Left lung (tissue), 10 donors: ENCODE measurements around the gene EFNA5. TPM values are rescaled to one million over a fixed set of nuclear protein-coding genes. Genes with fewer than 3 reads are reported as not detected.
A peak's percentile ranks its signal among the peaks of the same experiment; 100 is the strongest.

Experiments
- ATAC-seq: fragments of 200-7000 bp; cut with Tn5 transposase; one replicate; pipeline ENCODE4 v1.9.1; 2020; ENCODE audit warnings: moderate library complexity
- DNase-seq, 4 donors: peaks; one replicate each; pipeline ENCODE4 v3.0.0-alpha.2; 2013 to 2020
- H3K27ac ChIP-seq, 2 donors: fragments of 200-600 bp; sonication (generic) in 1 of 2; one replicate each; pipeline versions ENCODE4 v1.5.0 to v1.8.0; 2020 to 2021
- H3K27me3 ChIP-seq, 2 donors: fragments of 200-600 bp; sonication (generic) in 1 of 2; one replicate each; pipeline versions ENCODE4 v1.5.0 to v1.8.0; 2020 to 2021
- H3K36me3 ChIP-seq, 2 donors: fragments of 200-600 bp; sonication (generic) in 1 of 2; one replicate each; pipeline versions ENCODE4 v1.5.0 to v1.8.0; 2020 to 2021
- H3K4me1 ChIP-seq, 2 donors: fragments of 200-600 bp; one replicate each; pipeline ENCODE4 v1.8.0; 2021
- H3K4me3 ChIP-seq, 2 donors: fragments of 200-600 bp; sonication (generic) in 1 of 2; one replicate each; pipeline versions ENCODE4 v1.5.0 to v1.8.0; 2020 to 2021; ENCODE audit warnings: mild to moderate bottlenecking in 1 of 2
- H3K9me3 ChIP-seq, 2 donors: fragments of 200-600 bp; sonication (generic) in 1 of 2; one replicate each; pipeline versions ENCODE4 v1.5.0 to v1.8.0; 2020 to 2021
- CTCF ChIP-seq, 2 donors: fragments of 200-600 bp; sonication (generic) in 1 of 2; IDR thresholded peaks; one replicate each; pipeline versions ENCODE4 v1.5.0 to v1.8.0; 2021; ENCODE audit warnings: antibody characterized with exemption in 2 of 2
- intact Hi-C, 2 donors: fragments of 100-400 bp; cut with DNase I; formaldehyde crosslinking; loops; one replicate each; pipeline versions ENCODE4 v1.11.2 to v1.14.2; 2022
- polyA plus RNA-seq, 6 donors: library from polyadenylated mRNA; unstranded; fragments of 120-200 nt; gene quantifications; one replicate each; pipeline ENCODE4 v1.2.1, GENCODE V29; 2013; ENCODE audit not compliant: insufficient read length in 6 of 6
- total RNA-seq, 2 donors: library from RNA; stranded (reverse); fragmentation: NEBNext Ultra II Directional; extraction: Animal tissue kit (Norgen Biotek cat#: 25700); gene quantifications; one replicate each; pipeline ENCODE4 v1.2.1, GENCODE V29; 2021
- donor health status: DM: no; HTN: yes; CAD: no.
- donor health status: DM: no; HTN: no; CAD: no.

EFNA5 gene
- total and polyA plus RNA-seq, 8 donors = 8.8 to 28.3 (median 22.8) TPM

- Histone ChIP-seq H3K4me3 (no peak overlapping the region), H3K27ac (no peak overlapping the region), H3K27me3 (no peaks in the 10 kb centered on the region), H3K36me3 (no peaks in the 10 kb centered on the region), H3K9me3 (no peaks in the 10 kb centered on the region), H3K4me1 (peaks cover 4% of the 10 kb centered on the region in 2 donors)
- ATAC-seq (no peak), DNase-seq (peak in 1 of 4 donors; percentile 34)
- TF ChIP-seq CTCF (IDR thresholded peaks at IDR 0.05) = no peak
- intact Hi-C loops = no loop called here
Measured at GRCh38 chr5:107402434-107403227, 268.1 kb downstream of the EFNA5 start.

DNA sequence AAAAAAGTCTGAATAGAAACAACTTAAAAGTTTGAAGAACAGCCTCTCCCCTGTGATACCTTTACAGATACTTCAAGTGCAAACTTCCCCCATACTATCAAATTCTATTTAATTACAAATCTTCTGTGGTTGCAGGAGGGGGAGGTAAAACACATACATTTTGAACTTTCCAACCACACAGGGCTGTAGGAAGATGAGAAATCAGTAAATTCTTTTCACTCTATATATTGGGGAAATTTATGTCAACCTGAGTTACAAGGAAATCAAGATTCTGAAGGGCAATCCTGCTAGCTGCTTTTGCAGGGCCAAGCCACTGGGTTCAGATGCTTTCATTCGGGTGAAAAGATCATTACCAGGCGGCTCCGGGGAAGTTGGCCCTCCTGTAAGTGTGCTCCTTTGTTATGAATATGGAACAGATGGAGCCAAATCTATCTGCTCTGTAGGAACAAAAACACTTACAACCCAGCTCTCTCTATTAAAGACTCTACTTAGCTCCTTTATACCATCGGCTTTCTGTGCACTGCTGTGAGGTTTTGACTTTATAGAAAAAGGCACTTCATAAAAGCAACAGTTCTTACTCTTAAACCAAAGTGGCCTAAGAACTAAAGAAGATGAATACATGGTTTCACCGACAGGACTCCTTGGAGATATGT lies 269.1 kb downstream of the EFNA5 start:
- TF ChIP-seq CTCF (IDR thresholded peaks at IDR 0.05) = no peak
- Histone ChIP-seq H3K36me3 (no peaks in the 10 kb centered on the region), H3K4me3 (no peak overlapping the region), H3K9me3 (no peaks in the 10 kb centered on the region), H3K27me3 (no peaks in the 10 kb centered on the region), H3K27ac (no peak overlapping the region), H3K4me1 (peaks cover 4% of the 10 kb centered on the region in 2 donors)
- DNase-seq (no peak), ATAC-seq (no peak)
- intact Hi-C loops = no loop called here

DNA sequence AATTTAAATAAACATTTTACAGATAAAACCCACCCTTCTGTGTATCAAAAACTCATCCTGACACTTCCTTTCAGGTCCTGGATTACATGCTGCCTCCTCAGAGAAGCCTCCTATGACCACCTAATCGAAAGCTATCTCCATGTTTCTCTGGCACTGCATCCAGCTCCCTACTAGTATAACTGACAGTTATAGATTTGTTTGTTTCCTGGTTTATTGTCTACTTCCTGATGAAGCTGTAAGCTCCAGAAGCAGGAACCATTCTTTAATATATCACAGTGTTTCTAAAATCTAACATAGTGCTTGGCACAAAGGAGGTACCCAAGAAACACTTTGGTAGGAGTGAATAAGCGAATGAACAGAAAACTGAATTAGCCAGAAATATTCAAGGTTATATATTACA lies 270.4 kb downstream of the EFNA5 start:
- H3K27ac ChIP-seq = no peak overlapping the region
- no peak for DNase-seq
- H3K27me3 ChIP-seq = no peaks in the 10 kb centered on the region
- no peaks in the 10 kb centered on the region for H3K36me3 ChIP-seq
- TF ChIP-seq CTCF (IDR thresholded peaks at IDR 0.05) = no peak
- peaks cover 4% of the 10 kb centered on the region in 2 donors for H3K4me1 ChIP-seq
- no peak overlapping the region for H3K4me3 ChIP-seq
- intact Hi-C loops = no loop called here
- ATAC-seq = no peak
- H3K9me3 ChIP-seq = no peaks in the 10 kb centered on the region

- DNase-seq (no peak), ATAC-seq (no peak)
- H3K27ac ChIP-seq = no peak overlapping the region
- TF ChIP-seq CTCF (IDR thresholded peaks at IDR 0.05) = no peak
- intact Hi-C loops = no loop called here
- H3K4me1 ChIP-seq = peaks cover under 1 to 4% of the 10 kb centered on the region in 2 donors
- H3K4me3 ChIP-seq = no peak overlapping the region
- H3K9me3 ChIP-seq = no peaks in the 10 kb centered on the region
- no peaks in the 10 kb centered on the region for H3K36me3 ChIP-seq
- H3K27me3 ChIP-seq = no peaks in the 10 kb centered on the region
Measured at GRCh38 chr5:107398703-107399102, 272.0 kb downstream of the EFNA5 start.

GRCh38 chr5:107396351-107396690 lies 274.4 kb downstream of the EFNA5 start:
- no peaks in the 10 kb centered on the region for H3K27me3 ChIP-seq
- no peaks in the 10 kb centered on the region for H3K4me1 ChIP-seq
- no peak overlapping the region for H3K27ac ChIP-seq
- no peak for DNase-seq
- intact Hi-C loops = no loop called here
- no peaks in the 10 kb centered on the region for H3K9me3 ChIP-seq
- no peak for TF ChIP-seq CTCF (IDR thresholded peaks at IDR 0.05)
- no peaks in the 10 kb centered on the region for H3K36me3 ChIP-seq
- no peak overlapping the region for H3K4me3 ChIP-seq
- no peak for ATAC-seq
